Measurements from ENCODE around the gene FAM120B.

FAM120B gene

DNA sequence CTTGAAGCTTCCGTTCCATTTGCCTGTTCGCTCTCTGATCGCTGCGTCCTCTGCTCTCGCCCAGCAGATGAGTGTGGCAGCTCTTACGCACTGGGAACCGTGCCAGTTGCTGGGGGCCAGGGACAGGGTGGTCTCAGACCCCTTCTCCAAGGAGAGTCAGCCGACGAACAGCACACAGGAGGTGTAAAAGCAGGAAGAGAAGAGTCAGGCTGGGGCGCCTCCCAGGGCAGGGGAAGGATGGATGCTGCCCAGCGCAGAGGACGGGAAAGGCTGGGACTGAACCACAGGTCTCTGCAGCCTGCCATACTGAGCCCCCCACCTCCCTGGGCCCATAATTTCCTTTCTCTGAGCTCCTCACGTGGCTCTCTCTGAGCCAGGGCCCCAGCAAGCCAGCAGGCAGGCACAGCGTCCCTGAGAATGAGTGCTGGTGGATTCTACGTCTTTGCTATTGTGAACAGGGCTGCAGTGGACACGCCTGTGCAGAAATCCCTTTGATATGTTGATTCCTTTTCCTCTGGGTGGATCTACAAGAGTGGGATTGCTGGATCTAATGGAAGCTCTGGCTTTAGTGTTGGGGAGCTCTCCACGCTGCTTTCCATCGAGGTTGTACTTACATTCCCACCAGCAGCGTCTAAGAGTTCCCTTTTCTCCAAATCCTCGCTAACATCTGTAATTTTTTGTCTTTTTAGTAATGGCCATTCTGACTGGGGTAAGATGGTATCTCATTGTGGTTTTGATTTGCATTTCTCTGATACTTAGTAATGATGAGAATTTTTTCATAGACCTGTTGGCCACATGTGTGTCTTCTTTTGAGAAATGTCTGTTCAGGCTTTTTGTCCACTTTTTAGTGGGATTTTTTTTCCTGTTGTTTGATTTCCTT is 142.4 kb downstream of the FAM120B start:
- no peak for TF ChIP-seq ZNF274 (IDR thresholded peaks at IDR 0.05; ENCODE audit: low read depth, low read length)
- no peak overlapping the region for H3K4me3 ChIP-seq (ENCODE audit: low read length)

DNA sequence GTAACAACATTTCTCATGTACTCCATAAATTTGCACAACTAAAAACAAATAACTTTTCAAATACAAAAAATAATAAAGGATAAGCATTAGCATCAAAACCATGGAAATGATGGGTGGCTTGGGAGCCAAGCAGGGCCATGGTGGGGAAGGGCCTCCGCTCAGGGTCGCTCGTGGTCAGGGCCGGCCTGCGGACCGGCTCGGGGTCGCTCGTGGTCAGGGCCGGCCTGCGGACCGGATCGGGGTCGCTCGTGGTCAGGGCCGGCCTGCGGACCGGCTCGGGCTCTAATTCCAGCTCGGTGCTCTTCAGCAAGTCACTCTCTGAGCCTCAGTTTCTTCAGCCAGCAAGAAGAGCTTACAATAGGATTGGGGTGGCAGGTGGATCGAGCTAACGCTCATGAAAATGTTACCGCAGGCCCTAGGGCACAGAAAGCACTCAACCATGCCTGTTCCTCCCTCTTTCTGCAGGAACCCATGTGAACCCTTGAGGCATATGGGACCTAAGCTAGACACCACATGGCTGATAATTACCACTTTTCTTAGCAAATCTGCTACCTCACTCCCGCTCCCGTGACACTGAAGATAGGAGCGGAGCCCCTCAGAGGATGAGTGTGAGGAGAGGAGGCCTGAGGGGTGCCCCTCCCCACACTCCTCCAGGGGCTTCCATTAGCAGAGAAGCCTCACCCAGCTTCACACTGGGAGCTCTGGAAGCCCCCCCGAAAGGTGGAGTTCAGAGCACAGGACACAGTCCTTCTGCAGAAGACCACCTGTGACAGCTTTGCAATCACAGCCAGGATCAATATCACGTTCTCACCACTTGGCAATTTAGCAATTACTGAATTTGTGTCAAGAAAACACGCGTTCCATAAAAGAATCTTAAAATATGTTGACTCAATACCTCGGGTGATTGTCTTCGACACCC is 143.5 kb downstream of the FAM120B start:
- TF ChIP-seq ZNF274 (IDR thresholded peaks at IDR 0.05; ENCODE audit: low read depth, low read length), result no peak
- H3K4me3 ChIP-seq (ENCODE audit: low read length), result no peak overlapping the region

DNA sequence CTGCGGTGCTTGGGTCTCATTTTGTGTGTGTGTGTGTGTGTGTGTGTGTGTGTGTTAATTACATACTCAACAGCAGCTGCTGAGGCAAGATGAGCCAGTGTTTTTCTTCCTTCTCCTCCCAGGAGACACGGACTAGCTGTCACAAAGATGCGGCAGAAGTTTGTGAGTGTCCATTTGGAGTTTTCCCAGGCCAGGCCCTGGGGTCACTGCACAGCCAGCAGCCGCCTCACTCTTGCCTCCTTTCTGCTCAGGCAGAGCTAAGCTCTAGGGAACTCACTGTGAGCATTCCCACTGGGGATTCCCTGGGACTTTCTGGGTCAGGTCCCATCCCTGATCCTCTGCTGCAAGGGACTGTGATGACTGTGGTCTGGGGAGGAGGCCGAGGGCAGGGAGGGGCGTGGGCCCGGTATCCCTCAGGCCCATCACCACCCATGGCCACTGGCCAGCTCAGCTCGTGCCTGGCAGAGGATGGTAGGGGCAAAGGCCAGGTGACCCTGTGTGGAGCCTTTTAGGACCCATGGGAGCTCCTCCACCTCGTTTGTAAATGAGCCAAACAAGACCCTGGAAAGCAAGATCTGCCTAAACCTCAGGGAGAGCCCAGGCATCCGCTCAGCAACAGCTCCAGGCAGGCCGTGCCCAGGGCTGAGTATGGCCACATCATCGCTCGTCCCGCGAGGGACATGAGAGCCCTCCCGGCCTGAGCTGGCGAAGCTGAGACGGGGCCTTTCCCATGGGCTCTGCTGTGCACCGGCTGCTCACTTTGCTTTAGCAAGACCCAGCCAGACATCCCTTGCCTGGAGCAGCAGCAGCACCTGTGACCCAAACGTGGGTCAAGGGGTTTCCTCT is 144.6 kb downstream of the FAM120B start:
- TF ChIP-seq ZNF274 (IDR thresholded peaks at IDR 0.05; ENCODE audit: low read depth, low read length), result no peak
- no peak overlapping the region for H3K4me3 ChIP-seq (ENCODE audit: low read length)

DNA sequence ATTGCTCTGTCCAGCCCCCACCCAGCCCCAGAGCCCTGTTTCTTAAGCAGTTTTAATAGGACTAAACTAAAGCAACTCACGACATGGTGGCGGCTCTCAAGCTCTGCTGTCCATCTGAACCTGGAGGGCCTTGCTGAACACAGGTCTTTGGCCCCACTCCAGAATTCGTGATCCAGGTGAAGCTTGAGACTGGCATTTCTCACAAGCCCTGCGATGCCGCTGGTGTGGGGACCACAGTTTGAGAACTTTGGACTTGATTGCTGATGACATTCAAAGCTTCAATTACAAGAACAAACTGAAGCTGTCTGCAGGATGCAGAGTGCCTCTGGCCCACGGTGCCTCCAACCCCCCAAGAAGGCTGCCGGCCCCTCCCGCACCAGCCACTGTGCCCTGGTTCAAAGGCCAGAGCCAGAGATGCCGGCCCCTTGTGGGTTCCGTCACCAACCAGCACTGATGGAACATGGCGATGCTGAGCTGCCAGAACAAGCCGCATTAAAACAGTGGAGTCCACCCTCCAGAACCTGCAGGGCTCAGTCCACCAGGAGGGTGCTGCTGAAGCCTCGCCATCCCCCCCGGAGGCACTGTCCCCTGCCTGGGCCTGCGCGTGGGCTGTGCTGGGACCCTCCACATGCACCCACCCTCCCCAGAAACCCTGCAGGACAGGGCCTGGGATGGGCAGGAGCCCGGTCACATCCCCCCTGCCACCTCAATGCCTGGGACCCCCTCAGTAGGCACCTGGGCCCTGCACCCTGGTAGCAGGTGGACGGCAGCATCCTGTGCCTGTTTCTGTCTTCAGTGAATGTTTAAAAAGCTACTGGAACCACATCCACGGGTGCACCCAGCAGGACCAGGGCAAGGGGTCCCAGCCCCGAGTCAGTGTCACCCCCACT is 145.4 kb downstream of the FAM120B start:
- no peak overlapping the region for H3K4me3 ChIP-seq (ENCODE audit: low read length)
- TF ChIP-seq ZNF274 (IDR thresholded peaks at IDR 0.05; ENCODE audit: low read depth, low read length), result no peak

DNA sequence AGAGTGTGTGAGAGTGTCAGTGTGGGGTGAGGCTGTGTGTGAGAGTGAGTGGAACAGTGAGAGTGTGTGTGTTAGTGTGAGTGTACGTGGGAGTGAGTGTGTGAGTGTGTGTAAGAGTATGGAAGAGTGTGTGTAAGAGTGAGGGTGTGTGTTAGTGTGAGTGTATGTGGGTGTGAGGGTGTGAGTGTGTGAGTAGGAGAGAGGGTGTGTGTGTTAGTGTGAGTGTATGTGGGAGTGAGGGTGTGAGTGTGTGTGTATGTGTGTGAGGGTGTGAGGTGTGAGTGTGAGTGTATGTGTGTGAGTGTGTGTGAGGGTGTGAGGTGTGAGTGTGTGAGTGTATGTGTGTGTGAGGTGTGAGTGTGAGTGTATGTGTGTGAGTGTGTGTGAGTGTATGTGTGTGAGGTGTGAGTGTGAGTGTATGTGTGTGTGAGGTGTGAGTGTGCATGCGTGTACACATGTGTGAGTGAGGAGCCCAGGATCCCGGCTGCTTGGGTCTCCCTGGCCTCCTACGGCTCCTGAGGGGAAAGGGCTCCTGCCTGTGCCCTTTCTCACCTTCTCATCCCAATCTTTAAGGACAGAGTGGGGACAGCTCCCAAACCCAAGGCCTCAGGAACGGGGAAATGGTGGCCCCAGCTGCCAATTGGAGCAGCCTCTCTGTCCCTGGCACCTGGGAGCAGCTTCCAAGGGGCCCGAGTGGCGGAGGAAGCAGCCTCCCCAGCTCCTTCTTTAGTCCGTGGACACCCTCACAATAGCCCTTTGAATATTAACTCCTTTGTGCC is 146.4 kb downstream of the FAM120B start:
- TF ChIP-seq ZNF274 (IDR thresholded peaks at IDR 0.05; ENCODE audit: low read depth, low read length), result no peak
- H3K4me3 ChIP-seq (ENCODE audit: low read length), result no peak overlapping the region

DNA sequence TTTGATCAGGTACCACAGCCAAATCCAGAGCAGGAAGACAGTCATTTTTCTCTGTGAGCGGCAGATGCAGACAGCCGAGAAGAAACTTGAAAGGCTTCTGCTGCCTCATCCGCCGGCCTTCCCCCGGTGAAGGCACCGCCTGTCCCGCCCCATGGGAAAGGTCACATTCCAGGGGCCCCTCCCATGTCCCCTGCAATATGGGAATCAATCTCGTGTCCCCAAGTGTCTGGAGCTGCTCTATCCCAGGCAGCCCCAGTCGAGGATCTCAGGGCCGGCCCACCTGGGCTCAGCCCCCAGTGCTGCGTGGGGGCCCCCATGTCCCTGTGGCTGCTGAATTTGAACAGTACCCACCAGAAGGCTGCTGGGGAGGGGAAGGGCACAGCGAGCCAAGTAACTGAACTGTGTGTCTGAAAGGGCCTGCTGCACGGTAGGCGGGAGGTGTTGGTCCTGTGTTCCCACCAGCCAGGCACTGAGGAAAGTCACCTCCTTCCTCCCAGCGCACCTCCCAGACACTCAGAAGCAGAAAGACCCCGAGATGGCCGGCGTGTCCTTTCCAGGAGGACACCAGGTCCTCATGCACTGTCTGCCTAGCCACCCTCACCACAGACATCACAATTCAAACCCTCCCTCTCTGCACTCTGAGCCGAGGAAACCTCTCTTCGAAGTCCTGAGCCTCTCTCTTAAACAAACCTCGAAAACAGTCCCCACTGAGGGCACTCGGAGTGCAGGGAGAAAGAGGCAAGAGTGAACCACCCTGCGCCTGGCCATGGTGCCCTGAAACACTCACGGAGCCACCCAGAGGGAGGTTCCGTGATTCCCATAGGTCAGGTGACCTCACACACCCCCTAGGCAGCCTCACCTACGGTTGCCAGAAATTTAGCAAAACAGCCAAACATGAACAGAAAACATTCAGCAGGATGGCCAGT is 147.3 kb downstream of the FAM120B start:
- TF ChIP-seq ZNF274 (IDR thresholded peaks at IDR 0.05; ENCODE audit: low read depth, low read length), result no peak
- H3K4me3 ChIP-seq (ENCODE audit: low read length), result no peak overlapping the region

DNA sequence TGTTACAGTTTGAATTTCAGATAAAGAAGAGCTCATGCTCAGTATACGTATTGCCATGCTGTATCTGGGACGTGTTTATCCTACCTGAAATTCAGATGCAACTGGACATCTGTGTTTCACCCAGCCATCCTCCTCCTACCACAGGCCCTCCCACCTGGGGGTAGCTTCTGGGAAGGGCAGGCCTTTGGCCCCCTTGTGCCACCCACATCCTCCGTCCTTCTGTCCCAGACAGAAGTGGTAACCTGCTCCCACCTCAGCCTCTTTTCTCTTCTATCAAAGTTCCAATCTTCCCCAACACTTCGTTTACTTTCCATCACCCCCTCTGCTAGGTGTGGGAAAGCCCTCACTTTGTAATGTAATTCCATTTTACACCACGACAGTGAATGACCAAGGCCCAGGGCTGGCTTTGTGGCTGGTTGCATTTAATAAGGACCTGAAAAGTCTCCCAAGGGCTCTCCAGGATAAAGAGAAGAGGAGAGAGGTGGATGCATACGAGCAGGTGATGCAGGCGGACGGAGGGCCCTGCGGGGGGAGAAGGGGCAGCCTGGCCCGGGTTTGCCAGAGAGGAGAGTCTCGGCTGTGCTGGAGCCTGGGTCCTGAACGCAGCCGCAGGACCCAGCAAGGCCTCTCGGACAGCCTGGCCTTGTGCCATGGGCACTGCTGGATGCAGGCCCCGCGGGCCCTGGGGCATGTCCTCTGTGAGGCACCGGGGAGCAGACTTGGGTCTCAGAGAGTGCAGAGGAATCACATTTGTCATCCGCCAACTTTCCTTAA is 148.1 kb downstream of the FAM120B start:
- TF ChIP-seq ZNF274 (IDR thresholded peaks at IDR 0.05; ENCODE audit: low read depth, low read length), result no peak
- no peak overlapping the region for H3K4me3 ChIP-seq (ENCODE audit: low read length)

DNA sequence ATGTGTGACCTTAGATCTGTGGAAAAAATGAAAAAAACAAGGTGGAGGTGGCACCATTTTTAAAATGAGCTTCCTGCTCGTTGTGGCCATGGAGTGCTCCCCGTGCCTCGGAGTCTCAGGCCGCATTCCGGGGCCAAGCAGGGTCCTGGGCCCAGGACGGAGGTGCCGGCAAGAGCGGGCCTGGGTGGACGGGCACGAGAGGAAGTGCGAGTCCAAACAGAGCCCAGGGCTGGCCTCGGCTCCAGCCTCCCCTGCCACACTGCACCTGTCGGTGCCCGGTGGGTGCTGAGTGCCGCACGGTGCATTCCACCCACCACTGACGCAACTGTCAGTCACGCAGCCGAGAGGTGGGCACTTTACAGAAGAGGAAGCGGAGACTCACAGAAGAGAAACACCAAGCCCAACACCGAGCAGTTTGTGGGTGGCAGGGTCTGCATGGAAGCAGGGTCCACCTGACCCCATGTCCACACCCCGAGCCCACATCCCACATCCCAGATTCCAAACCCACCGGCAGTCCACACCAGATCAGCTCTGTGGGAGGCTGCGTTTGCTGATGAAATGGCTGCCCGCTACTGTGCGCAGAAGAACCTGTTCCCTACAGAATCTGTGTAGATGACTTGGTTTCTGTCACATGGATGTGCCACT is 148.9 kb downstream of the FAM120B start:
- H3K4me3 ChIP-seq (ENCODE audit: low read length), result no peak overlapping the region
- TF ChIP-seq ZNF274 (IDR thresholded peaks at IDR 0.05; ENCODE audit: low read depth, low read length), result no peak

DNA sequence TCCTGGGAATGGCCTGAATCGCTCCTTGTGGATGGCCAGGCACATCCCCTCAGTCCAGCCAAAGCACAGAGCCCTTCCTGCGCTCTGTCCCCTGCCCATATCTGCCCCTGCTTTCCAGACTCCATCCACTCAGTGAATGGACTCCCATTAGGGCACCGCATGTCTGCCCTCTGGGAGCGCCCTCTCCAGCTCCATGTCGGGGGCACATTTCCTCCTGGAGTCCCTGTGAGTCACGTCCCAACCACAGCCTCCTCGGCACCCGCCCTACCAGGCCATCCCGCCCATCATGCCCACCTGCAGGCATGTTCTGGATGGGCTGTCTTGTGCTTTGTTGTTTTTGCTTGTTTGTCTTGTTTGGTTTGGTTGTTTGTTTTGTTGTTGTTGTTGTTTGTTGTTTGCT is 149.8 kb downstream of the FAM120B start:
- no peak overlapping the region for H3K4me3 ChIP-seq (ENCODE audit: low read length)
- no peak for TF ChIP-seq ZNF274 (IDR thresholded peaks at IDR 0.05; ENCODE audit: low read depth, low read length)

Data from GM08714 (cell line).